ENCODE measurements around the gene NUDT22.
A peak's percentile ranks its signal among the peaks of the same experiment; 100 is the strongest.

The NUDT22 gene

DNA sequence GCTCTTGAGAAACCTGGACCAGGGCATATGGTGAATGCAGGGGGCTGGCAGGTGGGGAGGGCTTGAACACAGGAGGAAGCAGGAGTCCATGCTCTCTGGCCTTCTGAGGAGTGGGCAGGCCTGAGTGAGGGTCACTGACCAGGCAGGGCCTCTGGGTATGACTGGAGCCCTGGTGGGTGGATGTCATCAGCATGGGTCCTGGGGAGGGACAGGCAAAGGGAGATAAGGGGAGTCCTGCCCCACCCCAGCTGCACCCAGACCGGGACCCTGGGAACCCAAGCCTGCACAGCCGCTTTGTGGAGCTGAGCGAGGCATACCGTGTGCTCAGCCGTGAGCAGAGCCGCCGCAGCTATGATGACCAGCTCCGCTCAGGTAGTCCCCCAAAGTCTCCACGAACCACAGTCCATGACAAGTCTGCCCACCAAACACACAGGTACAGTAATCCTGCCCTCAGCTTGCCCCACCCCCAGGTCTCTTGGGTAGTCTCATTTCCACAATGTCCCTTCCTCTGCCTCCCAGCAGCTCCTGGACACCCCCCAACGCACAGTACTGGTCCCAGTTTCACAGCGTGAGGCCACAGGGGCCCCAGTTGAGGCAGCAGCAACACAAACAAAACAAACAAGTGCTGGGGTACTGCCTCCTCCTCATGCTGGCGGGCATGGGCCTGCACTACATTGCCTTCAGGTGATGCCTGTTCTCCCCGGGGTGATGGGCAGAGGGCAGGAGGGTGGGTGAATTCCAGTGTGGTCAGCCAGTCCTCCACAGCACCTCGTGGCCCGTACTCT lies 6.3 kb downstream of the NUDT22 start:
- H3K4me2 ChIP-seq (ENCODE audit: low read length) = no peak overlapping the region
- H3K27ac ChIP-seq (ENCODE audit: low read depth, low read length) = no peak overlapping the region
- no CpG with 5 or more reads among the region's 15 CpGs for WGBS (ENCODE audit: extremely low coverage, insufficient coverage, low lambda C conversion rate)
- no peak overlapping the region for H3K9ac ChIP-seq (ENCODE audit: low read length)
- H4K8ac ChIP-seq (ENCODE audit: low read depth, low read length) = no peak overlapping the region
- H3K79me1 ChIP-seq (ENCODE audit: low read length) = peaks cover 2% of the 10 kb centered on the region
- peaks cover 4% of the 10 kb centered on the region for H3K4me1 ChIP-seq (ENCODE audit: control insufficient read depth, low read depth, low read length)
- no peaks in the 10 kb centered on the region for H3K27me3 ChIP-seq (ENCODE audit: insufficient read depth, low read length, poor library complexity)
- H2AK5ac ChIP-seq (ENCODE audit: low read length) = no peak overlapping the region
- H2BK120ac ChIP-seq (ENCODE audit: low read depth, low read length) = no peak overlapping the region
- H3K36me3 ChIP-seq (ENCODE audit: control insufficient read depth, insufficient read depth, low read length) = no peaks in the 10 kb centered on the region
- no peak for DNase-seq
- no peak overlapping the region for H4K5ac ChIP-seq (ENCODE audit: low read length)
- no peak overlapping the region for H3K18ac ChIP-seq (ENCODE audit: low read length)
- peak overlapping the region; percentile 34 for H3K56ac ChIP-seq (ENCODE audit: low read length)
- no peak overlapping the region for H2BK5ac ChIP-seq (ENCODE audit: low read length)
- H3K23ac ChIP-seq (ENCODE audit: low read length) = no peak overlapping the region
- no peak overlapping the region for H3K4ac ChIP-seq (ENCODE audit: low read depth, low read length)
- H3K4me3 ChIP-seq (ENCODE audit: low read length) = no peak overlapping the region
- H3K79me2 ChIP-seq (ENCODE audit: control insufficient read depth, insufficient read depth, low read length) = no peaks in the 10 kb centered on the region
- no peak overlapping the region for H2BK15ac ChIP-seq (replicated peaks; ENCODE audit: low read depth)

DNA sequence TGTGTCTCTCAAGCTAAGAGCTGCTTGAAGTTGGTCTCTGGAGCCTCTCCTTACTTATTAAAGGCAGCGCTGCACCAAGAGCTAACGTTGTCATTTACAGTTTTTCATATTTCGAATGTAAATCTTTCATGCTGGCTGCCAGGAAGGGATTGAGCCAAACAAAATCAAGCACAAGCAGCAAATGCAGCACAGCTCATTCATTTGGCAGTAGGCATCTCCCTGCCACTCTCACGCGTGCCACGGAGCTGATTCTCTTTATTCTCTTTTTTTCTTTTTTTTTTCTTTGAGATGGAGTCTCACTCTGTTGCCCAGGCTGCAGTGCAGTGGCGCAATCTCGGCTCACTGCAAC lies 6.9 kb downstream of the NUDT22 start:
- peaks cover 4% of the 10 kb centered on the region for H3K4me1 ChIP-seq (ENCODE audit: control insufficient read depth, low read depth, low read length)
- no peak overlapping the region for H2BK5ac ChIP-seq (ENCODE audit: low read length)
- no peak overlapping the region for H3K4me2 ChIP-seq (ENCODE audit: low read length)
- H3K27me3 ChIP-seq (ENCODE audit: insufficient read depth, low read length, poor library complexity) = no peaks in the 10 kb centered on the region
- no peak overlapping the region for H3K4ac ChIP-seq (ENCODE audit: low read depth, low read length)
- no peak overlapping the region for H2BK15ac ChIP-seq (replicated peaks; ENCODE audit: low read depth)
- H3K18ac ChIP-seq (ENCODE audit: low read length) = no peak overlapping the region
- no CpG with 5 or more reads among the region's 8 CpGs for WGBS (ENCODE audit: extremely low coverage, insufficient coverage, low lambda C conversion rate)
- H3K27ac ChIP-seq (ENCODE audit: low read depth, low read length) = no peak overlapping the region
- H3K23ac ChIP-seq (ENCODE audit: low read length) = no peak overlapping the region
- DNase-seq = no peak
- no peak overlapping the region for H3K56ac ChIP-seq (ENCODE audit: low read length)
- no peaks in the 10 kb centered on the region for H3K36me3 ChIP-seq (ENCODE audit: control insufficient read depth, insufficient read depth, low read length)
- H3K9ac ChIP-seq (ENCODE audit: low read length) = no peak overlapping the region
- no peak overlapping the region for H4K8ac ChIP-seq (ENCODE audit: low read depth, low read length)
- H3K79me1 ChIP-seq (ENCODE audit: low read length) = no peaks in the 10 kb centered on the region
- H3K79me2 ChIP-seq (ENCODE audit: control insufficient read depth, insufficient read depth, low read length) = no peaks in the 10 kb centered on the region
- H4K5ac ChIP-seq (ENCODE audit: low read length) = no peak overlapping the region
- H3K4me3 ChIP-seq (ENCODE audit: low read length) = no peak overlapping the region
- no peak overlapping the region for H2AK5ac ChIP-seq (ENCODE audit: low read length)
- no peak overlapping the region for H2BK120ac ChIP-seq (ENCODE audit: low read depth, low read length)

DNA sequence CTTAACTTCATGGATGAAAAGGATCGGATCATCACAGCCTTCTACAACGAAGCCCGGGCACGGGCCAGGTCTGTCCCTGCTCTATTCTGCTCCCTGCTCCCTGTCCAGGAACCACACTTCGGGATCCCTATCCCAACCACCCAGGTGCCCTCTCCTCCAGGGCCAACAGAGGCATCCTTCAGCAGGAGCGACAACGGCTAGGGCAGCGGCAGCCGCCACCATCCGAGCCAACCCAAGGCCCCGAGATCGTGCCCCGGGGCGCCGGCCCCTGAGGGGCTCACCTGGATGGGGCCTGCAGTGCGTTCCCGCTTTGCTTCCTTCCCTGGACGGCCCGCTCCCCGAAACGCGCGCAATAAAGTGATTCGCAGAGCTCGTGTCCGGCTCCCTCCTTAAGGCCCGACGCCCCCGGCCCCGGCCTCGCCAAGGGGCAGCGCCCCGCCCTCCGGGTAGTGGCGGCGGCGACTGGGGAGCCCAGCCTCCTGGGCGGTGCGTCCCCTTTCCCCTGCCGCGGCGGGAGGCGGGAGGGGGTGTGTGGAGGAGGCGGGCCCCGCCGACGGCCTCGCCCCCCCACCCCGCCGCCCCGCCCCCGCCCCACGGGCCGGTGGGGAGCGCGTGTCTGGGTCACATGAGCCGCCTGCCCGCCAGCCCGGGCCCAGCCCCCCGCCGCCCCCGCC lies 8.0 kb downstream of the NUDT22 start, which contains the start of gene VEGFB:
Gene VEGFB (plus strand): TSS at position 672 of the 674 bp plus-strand sequence. CDS start 250 bp downstream, outside the sequence.
- Histone ChIP-seq H4K5ac (ENCODE audit: low read length) (no peak within 1 kb of the TSS), H3K4ac (ENCODE audit: low read depth, low read length) (peak within 1 kb of the TSS; percentile 74), H3K23ac (ENCODE audit: low read length) (no peak within 1 kb of the TSS), H2BK5ac (ENCODE audit: low read length) (no peak within 1 kb of the TSS), H3K36me3 (ENCODE audit: control insufficient read depth, insufficient read depth, low read length) (no peaks in the 10 kb centered on the region), H3K79me2 (ENCODE audit: control insufficient read depth, insufficient read depth, low read length) (no peaks in the 10 kb centered on the region), H4K8ac (ENCODE audit: low read depth, low read length) (peak within 1 kb of the TSS; percentile 28), H3K4me1 (ENCODE audit: control insufficient read depth, low read depth, low read length) (peaks cover 4% of the 10 kb centered on the region), H3K56ac (ENCODE audit: low read length) (peak within 1 kb of the TSS; percentile 84), H3K27me3 (ENCODE audit: insufficient read depth, low read length, poor library complexity) (no peaks in the 10 kb centered on the region), H2AK5ac (ENCODE audit: low read length) (no peak within 1 kb of the TSS), H3K18ac (ENCODE audit: low read length) (peak within 1 kb of the TSS; percentile 81), H3K4me2 (ENCODE audit: low read length) (peak within 1 kb of the TSS; percentile 45), H3K9ac (ENCODE audit: low read length) (peak within 1 kb of the TSS; percentile 76), H3K27ac (ENCODE audit: low read depth, low read length) (no peak within 1 kb of the TSS), H3K4me3 (ENCODE audit: low read length) (peak within 1 kb of the TSS; percentile 31), H2BK15ac (replicated peaks; ENCODE audit: low read depth) (no peak within 1 kb of the TSS), H2BK120ac (ENCODE audit: low read depth, low read length) (no peak within 1 kb of the TSS), H3K79me1 (ENCODE audit: low read length) (no peaks in the 10 kb centered on the region)
- DNase-seq = no peak
- no CpG with 5 or more reads among the region's 62 CpGs for WGBS (ENCODE audit: extremely low coverage, insufficient coverage, low lambda C conversion rate)

DNA sequence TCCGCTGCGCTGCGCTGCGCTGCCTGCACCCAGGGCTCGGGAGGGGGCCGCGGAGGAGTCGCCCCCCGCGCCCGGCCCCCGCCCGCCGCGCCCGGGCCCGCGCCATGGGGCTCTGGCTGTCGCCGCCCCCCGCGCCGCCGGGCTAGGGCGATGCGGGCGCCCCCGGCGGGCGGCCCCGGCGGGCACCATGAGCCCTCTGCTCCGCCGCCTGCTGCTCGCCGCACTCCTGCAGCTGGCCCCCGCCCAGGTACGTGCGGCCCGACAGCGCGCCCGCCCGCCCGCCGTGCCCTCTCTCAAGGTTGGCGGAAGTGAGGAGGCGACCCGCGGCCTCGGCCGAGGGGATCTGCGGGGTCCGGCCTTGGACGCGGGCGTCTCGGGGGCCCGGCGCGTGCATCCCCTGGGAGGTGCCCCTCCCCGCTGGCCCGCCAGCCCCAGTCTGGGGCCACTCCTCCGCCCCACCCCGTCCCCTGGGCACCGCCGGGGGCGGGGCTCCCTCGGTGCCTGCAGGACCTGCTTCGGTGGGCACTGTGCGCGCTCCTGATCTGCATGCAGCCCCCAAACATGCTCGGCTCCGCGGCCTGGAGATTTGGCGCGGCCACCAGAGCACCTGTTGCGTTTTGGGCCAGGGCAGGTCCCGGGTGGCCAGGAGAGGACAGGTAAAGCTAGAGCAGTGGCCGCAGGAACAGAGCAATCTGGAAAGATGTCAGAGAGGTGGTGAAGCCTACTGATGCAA lies 8.7 kb downstream of the NUDT22 start:
- H3K4me3 ChIP-seq (ENCODE audit: low read length) = peak overlapping the region; percentile 17

DNA sequence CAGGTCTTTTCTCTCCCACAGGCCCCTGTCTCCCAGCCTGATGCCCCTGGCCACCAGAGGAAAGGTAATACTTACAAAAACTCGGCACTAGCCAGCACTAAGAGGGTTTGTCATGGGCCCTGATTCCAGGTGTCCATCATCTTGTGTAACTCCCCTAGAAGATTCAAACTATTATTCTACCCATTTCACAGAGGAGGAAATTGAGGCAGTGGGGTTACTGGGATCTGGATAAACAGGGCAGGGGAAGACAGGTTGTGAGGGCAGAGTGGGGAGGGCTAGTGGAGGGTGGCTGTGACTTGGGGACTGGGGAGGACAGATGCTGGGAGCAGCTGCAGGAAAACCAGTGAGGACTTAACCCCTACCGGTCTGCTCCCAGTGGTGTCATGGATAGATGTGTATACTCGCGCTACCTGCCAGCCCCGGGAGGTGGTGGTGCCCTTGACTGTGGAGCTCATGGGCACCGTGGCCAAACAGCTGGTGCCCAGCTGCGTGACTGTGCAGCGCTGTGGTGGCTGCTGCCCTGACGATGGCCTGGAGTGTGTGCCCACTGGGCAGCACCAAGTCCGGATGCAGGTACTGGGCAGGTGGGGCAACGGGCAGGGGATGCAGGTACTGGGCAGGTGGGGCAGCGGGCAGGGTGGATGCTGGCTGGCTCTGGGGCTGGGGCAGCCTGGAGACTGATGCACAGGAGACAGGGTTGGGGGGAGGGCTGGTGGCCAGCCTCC lies 9.5 kb downstream of the NUDT22 start:
- no peak overlapping the region for H3K27ac ChIP-seq (ENCODE audit: low read depth, low read length)
- H3K9ac ChIP-seq (ENCODE audit: low read length) = peak overlapping the region; percentile 76
- H2BK120ac ChIP-seq (ENCODE audit: low read depth, low read length) = no peak overlapping the region
- H3K4ac ChIP-seq (ENCODE audit: low read depth, low read length) = no peak overlapping the region
- H2AK5ac ChIP-seq (ENCODE audit: low read length) = no peak overlapping the region
- H3K4me1 ChIP-seq (ENCODE audit: control insufficient read depth, low read depth, low read length) = peaks cover 10% of the 10 kb centered on the region
- H2BK15ac ChIP-seq (replicated peaks; ENCODE audit: low read depth) = no peak overlapping the region
- H4K8ac ChIP-seq (ENCODE audit: low read depth, low read length) = no peak overlapping the region
- H2BK5ac ChIP-seq (ENCODE audit: low read length) = no peak overlapping the region
- no peaks in the 10 kb centered on the region for H3K79me2 ChIP-seq (ENCODE audit: control insufficient read depth, insufficient read depth, low read length)
- H3K4me2 ChIP-seq (ENCODE audit: low read length) = peak overlapping the region; percentile 45
- H3K4me3 ChIP-seq (ENCODE audit: low read length) = no peak overlapping the region
- H3K56ac ChIP-seq (ENCODE audit: low read length) = peak overlapping the region; percentile 84
- no peaks in the 10 kb centered on the region for H3K27me3 ChIP-seq (ENCODE audit: insufficient read depth, low read length, poor library complexity)
- H3K18ac ChIP-seq (ENCODE audit: low read length) = no peak overlapping the region
- WGBS (ENCODE audit: extremely low coverage, insufficient coverage, low lambda C conversion rate) = no CpG with 5 or more reads among the region's 12 CpGs
- DNase-seq = no peak
- H3K79me1 ChIP-seq (ENCODE audit: low read length) = no peaks in the 10 kb centered on the region
- H3K36me3 ChIP-seq (ENCODE audit: control insufficient read depth, insufficient read depth, low read length) = no peaks in the 10 kb centered on the region
- no peak overlapping the region for H3K23ac ChIP-seq (ENCODE audit: low read length)
- H4K5ac ChIP-seq (ENCODE audit: low read length) = no peak overlapping the region

More for the DNA sequence above, 8.7 kb downstream of the NUDT22 start:
- no CpG with 5 or more reads among the region's 80 CpGs for WGBS (ENCODE audit: extremely low coverage, insufficient coverage, low lambda C conversion rate)
- H3K23ac ChIP-seq (ENCODE audit: low read length) = no peak overlapping the region
- DNase-seq = no peak
- H3K79me1 ChIP-seq (ENCODE audit: low read length) = no peaks in the 10 kb centered on the region
- no peak overlapping the region for H4K5ac ChIP-seq (ENCODE audit: low read length)
- H3K4me1 ChIP-seq (ENCODE audit: control insufficient read depth, low read depth, low read length) = peaks cover 4% of the 10 kb centered on the region
- H3K36me3 ChIP-seq (ENCODE audit: control insufficient read depth, insufficient read depth, low read length) = no peaks in the 10 kb centered on the region
- H3K79me2 ChIP-seq (ENCODE audit: control insufficient read depth, insufficient read depth, low read length) = no peaks in the 10 kb centered on the region
- H2BK120ac ChIP-seq (ENCODE audit: low read depth, low read length) = no peak overlapping the region
- H4K8ac ChIP-seq (ENCODE audit: low read depth, low read length) = peak overlapping the region; percentile 28
- peak overlapping the region; percentile 84 for H3K56ac ChIP-seq (ENCODE audit: low read length)
- H3K9ac ChIP-seq (ENCODE audit: low read length) = peak overlapping the region; percentile 76
- peak overlapping the region; percentile 81 for H3K18ac ChIP-seq (ENCODE audit: low read length)
- peak overlapping the region; percentile 74 for H3K4ac ChIP-seq (ENCODE audit: low read depth, low read length)
- H3K27me3 ChIP-seq (ENCODE audit: insufficient read depth, low read length, poor library complexity) = no peaks in the 10 kb centered on the region
- H2AK5ac ChIP-seq (ENCODE audit: low read length) = no peak overlapping the region
- H3K27ac ChIP-seq (ENCODE audit: low read depth, low read length) = no peak overlapping the region
- H3K4me2 ChIP-seq (ENCODE audit: low read length) = peak overlapping the region; percentile 45
- H2BK5ac ChIP-seq (ENCODE audit: low read length) = no peak overlapping the region
- H2BK15ac ChIP-seq (replicated peaks; ENCODE audit: low read depth) = no peak overlapping the region
